Measurements from ENCODE around the gene IQCK. TPM values are rescaled to one million over a fixed set of nuclear protein-coding genes. Genes with fewer than 3 reads are reported as not detected.
A peak's percentile ranks its signal among the peaks of the same experiment; 100 is the strongest.
"Not testable (repeated sequence)": the region's sequence is repeated elsewhere in the genome, so short reads cannot be mapped to it uniquely, and the experiment has no call there.

The IQCK gene
- total RNA-seq, 1 experiment from 2014 or later = 24.1 TPM

DNA sequence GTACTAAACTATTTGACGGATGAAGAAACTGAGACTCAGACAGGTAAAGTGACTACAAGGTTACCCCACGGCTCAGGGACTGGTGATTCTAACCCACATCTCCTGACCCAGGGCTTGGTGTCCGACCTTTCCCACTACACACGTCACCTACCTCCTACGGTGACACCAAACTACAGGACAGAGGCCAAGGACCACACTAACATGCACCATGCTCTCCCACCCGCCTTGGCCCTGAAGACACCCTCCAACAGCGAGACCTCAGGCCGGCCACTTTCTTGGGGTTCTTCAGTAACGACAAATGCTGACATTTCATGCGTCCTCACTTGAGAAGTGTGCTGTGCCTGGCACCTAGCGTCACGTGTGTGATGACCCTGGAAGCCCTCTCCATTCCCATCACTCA is 6.4 kb upstream of the IQCK start:
- in situ Hi-C loops (cut with HindIII; ENCODE audit: low pct_unique_long_range_greater_than_20kb, low sequenced_read_pairs) = no loop called here
- no peak for DNase-seq (ENCODE audit: low read depth)

- DNase-seq (ENCODE audit: low read depth) = no peak
- in situ Hi-C loops (cut with HindIII; ENCODE audit: low pct_unique_long_range_greater_than_20kb, low sequenced_read_pairs) = no loop called here
These were observed 5.5 kb upstream of the IQCK start for GRCh38 chr16:19712418-19713058.

DNA sequence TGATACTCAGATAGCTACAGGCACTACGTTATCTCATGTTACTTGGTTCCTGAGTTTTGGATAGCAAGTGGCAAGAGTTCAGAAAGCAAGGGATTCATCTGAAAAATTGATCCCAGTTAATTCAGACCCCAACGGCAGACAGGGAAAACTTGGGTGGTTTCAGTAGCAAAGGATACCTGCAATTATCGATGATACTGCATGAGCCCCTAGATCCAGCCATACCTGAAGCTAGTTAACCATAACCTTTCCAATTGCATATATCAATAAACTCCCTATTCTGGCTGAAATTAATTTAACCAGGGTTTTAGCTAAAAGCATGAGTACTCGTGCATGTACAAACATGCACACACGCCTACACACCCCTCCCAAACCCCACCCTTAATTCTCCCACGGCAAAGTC is 4.4 kb upstream of the IQCK start:
- in situ Hi-C loops (cut with HindIII; ENCODE audit: low pct_unique_long_range_greater_than_20kb, low sequenced_read_pairs) = no loop called here
- DNase-seq (ENCODE audit: low read depth) = no peak

GRCh38 chr16:19715566-19715965 is 2.5 kb upstream of the IQCK start:
- in situ Hi-C loops (cut with HindIII; ENCODE audit: low pct_unique_long_range_greater_than_20kb, low sequenced_read_pairs) = no loop called here
- peak; percentile 56 for DNase-seq (ENCODE audit: low read depth)

DNA sequence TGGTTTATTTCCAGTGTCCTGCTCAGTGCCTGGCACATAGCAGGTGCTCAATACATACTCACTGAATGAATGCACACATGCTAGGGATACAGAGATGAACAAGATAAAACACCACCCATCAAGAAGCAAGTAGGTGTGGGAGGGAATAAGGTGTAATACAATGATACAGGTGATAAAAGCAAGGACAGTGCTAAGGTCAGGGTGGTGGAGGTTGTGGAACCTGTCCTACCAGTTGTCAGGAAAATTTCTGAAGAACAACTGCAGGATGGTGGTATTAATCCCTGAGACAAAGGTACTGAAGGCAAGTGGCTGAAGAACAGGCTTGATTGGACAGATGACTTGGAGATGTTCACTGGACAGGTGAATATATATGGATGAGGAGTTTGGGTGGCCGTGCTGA is 1.9 kb upstream of the IQCK start:
- no peak for DNase-seq (ENCODE audit: low read depth)
- in situ Hi-C loops (cut with HindIII; ENCODE audit: low pct_unique_long_range_greater_than_20kb, low sequenced_read_pairs) = no loop called here

- DNase-seq (ENCODE audit: low read depth); in situ Hi-C loops (cut with HindIII; ENCODE audit: low pct_unique_long_range_greater_than_20kb, low sequenced_read_pairs): not testable (repeated sequence)
These were observed 1.3 kb upstream of the IQCK start for GRCh38 chr16:19716728-19717127.

DNA sequence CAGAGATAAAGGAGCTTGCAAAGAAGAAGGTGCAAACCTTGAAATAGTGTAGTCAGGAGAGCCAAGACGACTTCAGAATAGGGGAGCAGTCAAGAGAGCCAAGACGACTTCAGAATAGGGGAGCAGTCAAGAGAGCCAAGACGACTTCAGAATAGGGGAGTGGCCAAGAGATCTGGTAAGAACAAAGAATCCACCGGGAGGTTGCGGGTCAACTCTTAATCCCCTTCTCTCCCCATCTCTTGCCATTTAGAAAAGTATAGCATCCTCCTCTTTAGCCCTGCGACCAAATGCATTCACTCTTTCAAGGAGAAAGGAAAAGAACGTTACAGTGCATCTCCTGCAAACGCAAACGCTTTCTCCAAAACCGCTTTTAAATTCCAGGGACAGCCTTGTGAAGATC is 757 bp upstream of the IQCK start:
- peak; percentile 29 for DNase-seq (ENCODE audit: low read depth)
- in situ Hi-C loops (cut with HindIII; ENCODE audit: low pct_unique_long_range_greater_than_20kb, low sequenced_read_pairs) = no loop called here

DNA sequence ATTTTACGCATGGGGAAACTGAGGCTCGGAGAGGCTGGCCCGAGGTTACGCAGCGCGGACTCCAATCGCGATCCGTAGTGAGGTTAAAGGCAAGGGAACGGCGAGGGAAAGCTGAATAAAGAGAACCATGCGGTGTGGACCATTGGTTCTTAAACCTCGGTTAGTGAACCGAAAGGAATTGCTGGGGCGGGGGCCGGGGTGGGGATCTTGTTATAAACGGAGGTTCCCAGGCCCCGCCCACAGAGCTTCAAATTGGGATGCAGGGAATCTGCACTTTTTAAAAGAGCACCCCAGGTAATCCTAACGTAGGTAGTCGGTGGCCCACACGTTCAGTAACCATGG is 524 bp downstream of the IQCK start:
- in situ Hi-C loops (cut with HindIII; ENCODE audit: low pct_unique_long_range_greater_than_20kb, low sequenced_read_pairs) = no loop called here

DNA sequence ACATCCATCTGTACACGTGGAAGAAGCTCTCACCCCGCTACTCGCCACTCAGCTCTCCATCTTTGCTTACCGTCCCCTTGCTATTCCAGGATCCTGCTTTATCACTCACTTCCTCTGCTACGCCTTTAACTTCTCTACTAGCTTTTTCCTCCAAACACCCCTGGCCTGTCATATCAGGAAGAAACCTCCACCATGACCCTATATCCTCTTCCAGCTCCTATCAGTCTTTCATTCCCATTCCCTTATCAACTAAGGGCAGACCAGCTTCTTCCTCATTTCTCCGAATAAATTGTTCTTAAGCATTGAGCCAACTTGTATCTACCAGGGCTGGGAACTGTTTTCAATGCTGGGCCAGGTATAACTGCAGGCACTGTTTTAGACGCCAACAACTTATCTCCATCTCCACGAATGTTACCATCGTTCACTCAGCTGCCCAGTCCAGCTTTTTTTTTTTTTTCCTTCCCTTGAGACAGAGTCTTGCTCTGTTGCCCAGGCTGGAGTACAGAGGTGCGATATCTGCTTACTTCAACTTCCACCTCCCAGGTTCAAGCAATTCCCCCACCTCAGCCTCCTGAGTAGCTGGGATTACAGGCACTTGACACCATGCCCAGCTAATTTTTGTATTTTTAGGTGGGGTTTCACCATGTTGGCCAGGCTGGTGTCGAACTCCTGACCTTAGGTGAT is 4.3 kb downstream of the IQCK start:
- in situ Hi-C loops (cut with HindIII; ENCODE audit: low pct_unique_long_range_greater_than_20kb, low sequenced_read_pairs) = no loop called here

More for the DNA sequence above, 524 bp downstream of the IQCK start:
- no peak for DNase-seq (ENCODE audit: low read depth)

DNA sequence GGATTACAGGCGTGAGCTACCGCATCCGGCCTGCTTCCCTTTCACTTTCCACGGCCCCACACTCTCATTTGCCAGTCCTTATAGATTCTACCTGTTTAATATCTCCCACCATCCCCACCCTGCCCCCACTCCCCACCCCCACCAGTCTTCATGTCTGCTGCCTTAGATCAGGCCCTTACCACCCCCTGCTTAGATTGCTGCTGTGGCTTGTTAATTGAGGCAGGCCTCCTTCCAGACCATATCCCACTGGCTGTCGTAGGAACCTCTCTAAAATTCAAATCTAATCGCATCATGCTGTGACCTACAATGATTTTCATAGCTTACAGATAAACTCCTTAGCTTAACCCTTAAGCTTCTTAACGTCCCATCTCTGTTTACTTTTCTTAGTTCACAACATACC is 4.9 kb downstream of the IQCK start:
- DNase-seq (ENCODE audit: low read depth) = no peak
- in situ Hi-C loops (cut with HindIII; ENCODE audit: low pct_unique_long_range_greater_than_20kb, low sequenced_read_pairs) = no loop called here

More for the DNA sequence above, 4.3 kb downstream of the IQCK start:
- DNase-seq (ENCODE audit: low read depth) = no peak

GRCh38 chr16:19728636-19728965 is 10.5 kb downstream of the IQCK start:
- in situ Hi-C loops (cut with HindIII; ENCODE audit: low pct_unique_long_range_greater_than_20kb, low sequenced_read_pairs) = no loop called here

DNA sequence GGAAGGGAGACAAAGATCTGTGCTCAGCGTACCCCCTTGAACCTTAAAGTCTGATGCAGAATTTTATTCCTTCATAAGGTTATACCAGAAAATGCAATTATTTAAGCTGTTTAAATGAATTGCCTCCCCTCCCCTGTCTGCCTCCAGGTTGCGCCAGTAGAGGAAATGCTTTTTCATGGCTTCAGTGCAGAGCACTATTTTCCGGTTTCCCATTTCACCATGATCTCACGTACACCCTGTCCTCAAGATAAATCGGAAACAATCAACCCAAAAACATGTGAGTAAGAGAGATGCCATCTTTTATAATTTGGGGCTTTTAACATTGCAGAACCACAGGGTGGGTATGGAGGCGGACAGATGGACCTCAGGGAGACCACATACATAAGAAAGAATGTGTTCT is 15.5 kb downstream of the IQCK start:
- in situ Hi-C loops (cut with HindIII; ENCODE audit: low pct_unique_long_range_greater_than_20kb, low sequenced_read_pairs) = no loop called here

More at GRCh38 chr16:19728636-19728965, 10.5 kb downstream of the IQCK start:
- no peak for DNase-seq (ENCODE audit: low read depth)

GRCh38 chr16:19735074-19735867 is 17.2 kb downstream of the IQCK start:
- in situ Hi-C loops (cut with HindIII; ENCODE audit: low pct_unique_long_range_greater_than_20kb, low sequenced_read_pairs) = no loop called here
- DNase-seq (ENCODE audit: low read depth) = no peak

More for the DNA sequence above, 15.5 kb downstream of the IQCK start:
- no peak for DNase-seq (ENCODE audit: low read depth)

DNA sequence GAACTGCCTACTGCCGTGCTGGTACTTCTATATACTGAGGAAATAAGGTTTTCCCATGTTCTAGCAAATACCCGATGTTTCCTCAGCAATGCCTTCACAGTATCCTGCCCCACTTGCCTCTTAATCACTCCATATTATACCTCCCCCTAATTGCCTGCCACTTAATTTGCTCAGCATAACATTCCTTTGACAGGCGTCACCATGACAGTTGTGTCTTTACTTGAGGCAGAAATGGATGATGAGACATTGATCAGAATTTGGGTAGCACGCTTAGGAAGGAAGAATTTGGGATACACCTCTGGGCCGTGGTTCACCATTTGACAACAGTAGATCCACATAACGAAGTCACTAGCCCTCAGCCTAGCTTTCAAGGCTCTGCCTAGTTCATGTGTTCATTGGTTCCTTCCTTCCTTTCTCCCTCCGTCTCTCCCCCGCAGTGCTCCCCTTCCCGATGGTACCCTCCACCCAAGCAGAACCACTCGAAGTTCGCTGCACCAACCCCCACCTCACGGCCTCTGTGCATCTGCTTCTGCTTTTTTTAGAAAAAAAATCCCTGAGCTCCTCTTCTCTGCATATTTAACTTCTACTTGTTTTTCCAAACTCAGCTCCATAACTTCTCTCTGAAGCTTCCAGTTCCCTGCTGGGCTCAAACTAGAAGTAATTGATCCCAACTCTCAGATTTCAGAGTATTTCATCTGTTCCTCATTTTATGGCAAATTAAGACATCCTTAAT is 19.4 kb downstream of the IQCK start:
- DNase-seq (ENCODE audit: low read depth) = no peak
- in situ Hi-C loops (cut with HindIII; ENCODE audit: low pct_unique_long_range_greater_than_20kb, low sequenced_read_pairs) = no loop called here

GRCh38 chr16:19741354-19741753 is 23.3 kb downstream of the IQCK start:
- in situ Hi-C loops (cut with HindIII; ENCODE audit: low pct_unique_long_range_greater_than_20kb, low sequenced_read_pairs) = no loop called here
- DNase-seq (ENCODE audit: low read depth) = no peak

GRCh38 chr16:19743816-19744159 is 25.7 kb downstream of the IQCK start:
- in situ Hi-C loops (cut with HindIII; ENCODE audit: low pct_unique_long_range_greater_than_20kb, low sequenced_read_pairs) = no loop called here
- DNase-seq (ENCODE audit: low read depth) = no peak

DNA sequence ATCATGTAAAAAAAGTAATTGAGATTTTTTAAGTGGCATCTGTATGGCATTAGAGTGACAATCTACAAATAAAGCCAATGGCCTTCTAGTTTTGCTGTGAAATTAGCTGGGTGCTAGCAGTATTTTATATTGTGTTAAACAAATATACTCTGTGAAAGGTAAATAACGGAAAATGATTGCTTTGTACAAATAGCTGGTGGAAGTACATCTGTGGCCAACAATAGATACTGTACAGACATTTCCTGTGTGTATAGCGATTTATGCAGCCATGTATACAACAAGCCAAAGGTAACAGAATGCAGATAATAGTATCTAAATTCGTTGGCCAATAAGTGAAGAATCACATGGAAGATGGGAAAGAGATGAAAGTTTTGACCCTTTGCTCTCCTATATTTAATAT is 26.6 kb downstream of the IQCK start:
- in situ Hi-C loops (cut with HindIII; ENCODE audit: low pct_unique_long_range_greater_than_20kb, low sequenced_read_pairs) = no loop called here
- no peak for DNase-seq (ENCODE audit: low read depth)

DNA sequence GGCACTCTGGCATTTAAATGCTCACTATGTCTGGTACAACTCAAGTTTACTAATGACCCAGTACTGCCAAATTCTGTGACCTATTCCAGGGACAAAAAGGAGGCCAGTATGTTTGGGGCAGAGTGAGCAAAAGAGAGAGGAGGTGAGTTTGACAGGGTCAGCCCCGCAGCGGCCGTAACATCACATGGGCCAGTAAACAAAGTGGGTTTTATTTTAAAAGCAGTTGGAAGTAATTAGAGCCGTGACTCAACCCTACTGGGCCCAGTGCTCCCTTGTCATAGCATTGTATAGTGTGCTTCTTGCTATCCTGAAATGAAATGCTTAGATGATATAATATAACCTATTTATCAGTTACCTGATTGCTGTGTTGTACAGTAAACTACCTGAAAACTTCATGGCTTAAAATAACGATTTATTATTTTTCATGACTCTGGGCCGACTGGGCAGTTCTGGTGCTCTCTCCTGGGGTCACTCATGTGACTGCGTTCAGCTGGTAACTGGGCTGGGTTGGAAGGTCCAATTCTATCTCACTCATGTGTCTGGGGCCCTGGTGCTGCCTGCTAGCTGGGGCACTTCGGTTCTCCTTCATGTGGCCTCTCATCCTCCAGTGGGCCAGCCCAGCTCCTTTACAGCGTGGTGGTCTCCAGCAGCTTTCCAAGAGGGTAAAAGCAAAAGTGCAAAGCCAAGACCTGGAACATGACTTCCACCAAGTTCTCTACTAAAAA is 27.4 kb downstream of the IQCK start:
- no peak for DNase-seq (ENCODE audit: low read depth)
- in situ Hi-C loops (cut with HindIII; ENCODE audit: low pct_unique_long_range_greater_than_20kb, low sequenced_read_pairs) = no loop called here
